GM21529 (cell line): Measurements from ENCODE around the gene B9D1.

Experiments
- ATAC-seq: cut with Tn5 transposase; IDR thresholded peaks from one replicate; pipeline ENCODE4 v1.9.1; 2021; ENCODE audit not compliant: unreplicated experiment

The B9D1 gene

DNA sequence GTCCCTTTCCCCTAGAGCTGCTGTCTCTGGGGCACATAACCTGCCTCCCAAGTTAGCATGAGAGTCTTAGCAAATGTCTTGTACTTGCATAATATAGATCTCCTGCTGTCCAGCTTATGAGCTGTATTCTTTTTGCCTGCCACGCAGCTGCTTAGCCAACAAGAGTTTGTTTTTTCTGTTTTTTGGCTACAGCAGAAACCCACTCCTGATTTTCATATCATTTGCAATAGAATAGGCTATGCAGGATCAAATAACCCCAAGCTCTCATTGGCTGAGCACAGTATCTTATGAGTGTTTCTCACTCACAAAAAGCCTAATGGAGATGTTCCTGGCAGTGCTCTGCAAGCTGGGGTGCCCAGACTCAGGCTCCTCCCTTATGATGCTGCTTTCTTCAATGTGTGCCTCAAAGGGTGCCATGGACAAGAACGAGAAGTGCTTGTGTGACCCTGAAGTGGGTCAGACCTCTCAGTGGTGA lies 23.1 kb downstream of the B9D1 start:
- ATAC-seq: no peak

DNA sequence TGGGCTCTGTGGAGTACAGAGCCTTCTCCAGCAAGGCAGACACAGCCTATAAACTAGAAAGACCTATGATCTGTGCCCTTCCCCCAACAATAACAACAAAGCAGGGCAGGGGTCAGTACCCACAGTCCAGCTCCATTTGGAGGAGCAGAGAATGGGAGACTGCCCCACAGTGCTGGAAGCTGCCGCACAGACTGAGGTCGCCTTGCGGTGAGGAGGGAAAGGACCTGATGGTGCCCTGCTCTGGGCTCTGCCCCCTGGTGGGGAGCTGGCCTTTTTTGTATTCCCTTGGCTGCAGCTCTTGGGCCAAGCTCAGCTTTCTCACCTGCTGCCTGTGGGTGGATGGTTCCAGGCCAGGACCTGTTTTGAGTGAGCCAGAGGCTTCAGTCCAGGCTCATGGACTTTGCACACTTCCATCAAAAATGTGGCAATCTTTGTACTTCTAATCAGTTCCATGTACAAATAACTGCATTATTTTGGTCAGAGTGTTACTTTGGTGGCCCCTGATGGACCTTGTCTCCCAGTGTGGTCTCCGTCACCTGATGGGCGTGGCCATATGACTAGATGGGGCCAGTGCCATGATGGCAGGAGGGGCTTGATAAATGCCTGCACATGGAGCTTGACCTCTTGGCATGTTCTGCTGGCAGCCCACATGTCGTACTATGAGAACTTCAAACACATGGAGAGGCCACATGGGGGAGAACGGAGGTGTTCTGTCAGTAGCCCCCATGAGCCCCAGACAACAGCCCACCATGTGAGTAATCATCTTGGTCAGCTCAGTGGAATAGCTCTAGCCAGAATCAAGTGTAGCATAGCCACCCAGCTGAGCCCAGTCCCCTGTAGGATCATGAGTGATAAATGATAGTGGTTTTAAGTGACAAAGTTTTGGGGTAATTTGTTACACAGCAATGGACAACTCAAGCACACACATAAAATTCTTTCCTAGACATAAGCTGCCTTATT lies 24.2 kb downstream of the B9D1 start:
- peak; percentile 77 for ATAC-seq

DNA sequence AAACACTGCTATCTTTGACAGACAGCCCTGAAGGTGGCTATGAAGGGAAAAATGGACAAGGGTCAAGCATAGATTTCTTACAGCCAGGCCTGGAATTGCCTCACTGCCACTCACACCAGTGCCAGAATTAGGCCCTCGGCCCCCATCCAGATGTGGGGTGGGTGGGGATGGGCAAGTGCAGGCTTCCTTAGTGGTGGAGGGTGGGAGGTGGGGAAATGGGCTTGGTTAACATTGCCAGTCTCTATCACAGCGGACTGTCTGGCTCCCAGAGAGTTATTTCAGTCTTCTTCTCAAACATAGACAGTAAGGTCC lies 24.9 kb downstream of the B9D1 start:
- no peak for ATAC-seq

DNA sequence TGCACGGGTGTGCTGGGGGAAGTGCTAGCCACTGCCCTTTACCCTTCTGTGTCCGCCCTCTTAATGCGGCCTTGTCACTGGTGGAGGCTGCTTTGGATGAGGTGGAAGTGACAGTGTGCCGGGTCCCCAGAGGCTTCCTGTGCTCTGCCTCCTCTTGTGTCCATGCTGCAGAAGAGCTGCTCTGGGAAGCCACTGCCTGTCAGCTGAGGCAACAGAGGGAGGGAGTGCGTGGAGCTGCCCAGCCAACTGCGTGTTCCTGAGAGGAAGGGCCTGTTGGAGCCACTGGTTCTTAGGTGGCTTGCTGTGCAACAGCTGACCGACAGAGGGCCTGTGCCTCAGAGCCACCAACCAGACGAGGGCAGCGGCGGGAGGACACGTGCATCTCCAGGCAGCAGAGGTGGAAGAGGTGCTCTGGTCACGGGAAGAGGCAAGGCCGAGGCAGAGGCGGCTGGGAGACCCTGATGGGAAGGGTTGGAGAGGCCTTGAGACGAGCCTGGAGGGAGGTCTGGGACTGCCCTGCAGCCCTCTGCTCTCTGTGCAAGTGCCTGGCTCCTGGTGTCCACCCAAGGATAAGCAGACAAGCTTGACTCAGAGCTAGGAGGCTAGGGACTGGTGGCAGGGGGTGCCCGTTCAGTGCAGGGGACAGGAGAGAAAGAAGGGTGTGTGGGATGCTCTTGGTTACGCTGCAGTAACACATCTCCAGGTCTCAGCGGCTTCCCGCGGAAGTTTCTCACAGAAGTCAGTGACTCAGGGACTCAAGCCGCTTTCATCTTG lies 25.4 kb downstream of the B9D1 start:
- ATAC-seq: no peak

DNA sequence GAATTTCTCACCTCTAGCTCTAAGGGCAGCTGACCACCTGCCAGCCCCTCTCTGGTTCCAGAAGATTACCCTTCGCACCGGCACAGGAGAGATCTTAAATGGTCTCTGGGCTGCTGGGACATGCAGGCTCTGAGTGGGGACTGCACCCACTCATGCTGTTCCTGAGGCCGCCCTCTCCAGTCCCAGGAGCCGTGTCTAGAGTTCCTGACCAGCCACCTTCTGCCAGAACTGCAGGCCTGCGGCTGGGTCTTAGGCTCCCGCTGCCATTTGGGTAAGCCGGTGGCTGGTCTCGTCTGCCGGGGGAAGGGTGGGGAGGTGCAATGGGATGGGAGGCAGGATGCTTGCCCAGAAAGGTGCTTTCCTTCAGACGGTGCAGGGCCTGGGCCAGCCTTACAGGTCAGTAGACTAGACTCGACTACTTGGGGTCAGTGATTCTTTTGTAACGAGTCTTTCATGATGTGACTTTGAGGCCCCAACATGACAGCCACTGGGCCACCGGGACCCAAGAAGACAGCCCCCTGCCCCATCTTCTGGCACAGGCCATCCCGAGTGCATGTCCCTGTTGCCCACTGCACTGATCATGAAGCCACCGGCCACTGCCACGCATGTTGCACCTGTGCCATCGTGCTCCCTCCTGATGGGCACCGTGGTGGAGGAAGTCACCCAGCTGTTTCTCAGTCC lies 26.4 kb downstream of the B9D1 start:
- no peak for ATAC-seq

DNA sequence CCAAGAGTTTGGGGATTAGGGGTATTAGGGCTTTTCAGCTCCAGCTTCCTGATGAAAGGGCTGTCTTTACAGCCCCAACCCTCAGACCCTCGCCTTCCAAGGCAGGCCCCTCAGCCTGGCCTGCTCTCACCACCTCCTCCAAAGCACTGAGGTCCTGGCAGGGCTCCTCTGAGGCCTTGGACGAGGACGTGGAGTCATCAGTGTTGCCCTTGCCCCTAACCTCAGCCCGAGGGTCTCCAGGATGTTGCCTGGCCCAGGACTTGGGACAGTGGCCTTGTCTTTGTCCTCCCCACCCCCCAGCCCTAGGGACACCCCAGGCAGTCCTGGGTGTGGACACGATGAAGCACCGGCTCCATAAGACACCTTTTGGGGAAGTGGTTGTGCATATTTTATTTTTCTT lies 28.2 kb downstream of the B9D1 start:
- no peak for ATAC-seq

DNA sequence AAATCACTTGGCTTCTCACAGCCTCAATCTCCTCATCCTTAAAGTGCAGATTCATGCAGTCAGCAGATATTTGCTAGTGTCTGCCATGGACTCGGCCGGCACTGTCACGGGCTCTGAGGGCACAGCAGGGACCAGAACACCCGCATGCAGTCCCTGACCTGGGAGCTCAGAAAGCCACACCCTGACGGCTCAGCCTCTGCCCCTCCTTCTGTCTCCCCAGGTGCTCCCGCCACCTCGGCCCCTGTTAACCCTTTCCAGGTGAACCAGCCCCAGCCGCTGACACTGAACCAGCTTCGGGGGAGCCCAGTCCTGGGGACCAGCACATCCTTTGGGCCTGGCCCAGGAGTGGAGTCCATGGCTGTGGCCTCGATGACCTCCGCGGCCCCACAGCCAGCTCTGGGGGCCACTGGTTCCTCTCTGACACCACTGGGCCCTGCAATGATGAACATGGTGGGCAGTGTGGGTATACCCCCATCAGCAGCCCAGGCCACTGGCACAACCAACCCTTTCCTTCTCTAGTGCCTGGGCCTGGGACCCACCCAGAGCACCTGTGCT lies 28.7 kb downstream of the B9D1 start:
- ATAC-seq: no peak

DNA sequence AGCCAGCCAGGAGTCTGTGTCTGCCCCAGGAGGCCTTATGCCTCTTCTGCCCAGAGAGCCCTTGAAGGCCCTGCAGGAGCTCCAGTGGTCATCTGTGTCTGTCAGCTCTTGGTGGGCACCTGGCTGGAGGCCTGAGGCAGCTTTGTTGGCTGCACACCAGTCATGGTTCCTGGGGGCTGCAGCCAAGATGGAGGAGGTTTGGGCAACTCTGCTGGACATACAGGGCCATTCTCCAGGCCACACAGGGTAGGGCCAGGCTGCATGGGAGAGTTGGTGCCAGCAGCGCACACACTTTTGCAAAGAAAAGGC lies 29.4 kb downstream of the B9D1 start:
- no peak for ATAC-seq

DNA sequence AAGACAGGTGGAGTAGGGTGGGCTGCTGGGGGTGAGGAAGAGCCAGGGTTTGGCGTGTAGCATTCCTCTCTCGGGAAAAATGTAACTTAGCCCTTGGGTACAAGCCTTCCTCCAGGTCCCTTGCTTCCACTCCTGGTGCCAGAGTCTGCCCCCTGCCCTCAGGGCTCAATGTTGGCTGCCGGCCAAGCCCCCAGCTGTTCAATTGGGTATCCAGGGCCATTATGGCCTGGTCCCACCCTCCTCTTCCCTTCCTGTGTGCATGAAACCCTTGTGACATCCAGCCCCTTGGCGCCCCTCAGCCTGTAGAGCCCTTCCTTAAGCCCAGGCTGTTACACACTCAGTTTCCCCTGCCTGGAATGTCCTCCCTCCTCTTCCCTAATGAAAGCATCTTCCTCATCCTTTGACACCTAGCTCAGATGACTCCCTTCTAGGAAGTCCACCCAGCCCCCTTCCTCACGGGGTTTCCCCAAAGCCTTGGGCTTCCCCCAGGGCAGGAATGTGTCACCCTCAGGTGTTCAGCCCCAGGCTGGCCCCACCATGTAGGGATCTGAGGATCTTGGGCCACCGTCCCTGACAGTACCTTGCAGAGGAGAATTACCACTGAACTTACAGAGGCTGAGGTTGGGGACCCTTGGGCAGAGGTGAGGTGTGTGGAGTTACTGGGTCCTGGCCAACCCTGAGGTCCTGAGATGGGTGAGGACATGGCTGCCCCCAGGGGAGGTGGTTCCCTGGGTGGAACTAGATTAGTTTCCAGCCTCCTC lies 30.0 kb downstream of the B9D1 start:
- no peak for ATAC-seq

DNA sequence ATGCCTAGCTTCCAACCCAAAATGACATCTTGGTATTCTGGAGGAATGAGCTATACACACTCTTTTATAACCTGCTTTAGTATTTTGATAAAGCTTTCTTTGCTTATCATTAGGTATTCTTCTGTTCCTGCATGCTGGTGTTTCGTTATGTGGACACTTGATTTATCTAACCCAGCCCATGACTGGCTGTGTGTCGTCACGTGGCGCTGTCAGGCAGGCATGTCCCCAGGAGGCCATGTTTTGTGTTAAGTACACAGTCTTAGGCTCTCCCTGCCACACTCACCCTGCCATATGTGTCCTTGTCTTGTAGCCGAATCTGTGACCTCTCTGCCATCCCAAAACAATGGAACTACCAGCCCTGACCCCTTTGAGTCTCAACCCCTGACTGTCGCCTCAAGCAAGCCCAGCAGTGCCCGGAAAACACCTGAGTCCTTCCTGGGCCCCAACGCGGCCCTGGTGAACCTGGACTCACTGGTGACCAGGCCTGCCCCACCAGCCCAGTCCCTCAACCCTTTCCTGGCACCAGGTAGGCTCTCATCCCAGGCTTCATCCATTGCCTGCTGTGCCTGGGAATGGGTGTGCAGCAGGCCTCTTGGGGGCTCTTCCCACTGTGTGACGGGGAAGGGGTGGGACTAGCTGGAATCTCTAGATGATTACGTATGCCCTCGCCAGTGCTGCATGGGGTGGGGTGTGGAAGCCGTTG lies 30.8 kb downstream of the B9D1 start:
- ATAC-seq: no peak

DNA sequence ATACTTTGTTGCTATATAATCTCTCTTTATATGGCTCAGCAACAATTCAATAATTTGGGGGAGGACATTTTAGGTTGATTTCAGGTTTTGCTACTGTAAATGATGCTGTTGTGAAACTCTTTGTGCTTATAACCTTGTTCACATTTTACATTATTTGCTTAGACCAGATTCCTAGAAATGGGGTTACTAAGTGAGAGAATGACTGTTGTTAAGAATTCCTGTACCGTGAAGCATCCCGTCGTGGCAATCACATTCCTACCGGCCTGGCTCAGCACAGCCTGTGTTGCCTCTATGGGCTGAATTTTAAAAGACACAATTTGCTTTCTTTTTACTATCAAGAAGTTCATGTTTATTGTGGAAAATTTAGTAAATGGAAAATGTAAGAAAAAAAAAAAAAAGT lies 31.4 kb downstream of the B9D1 start:
- ATAC-seq: no peak

DNA sequence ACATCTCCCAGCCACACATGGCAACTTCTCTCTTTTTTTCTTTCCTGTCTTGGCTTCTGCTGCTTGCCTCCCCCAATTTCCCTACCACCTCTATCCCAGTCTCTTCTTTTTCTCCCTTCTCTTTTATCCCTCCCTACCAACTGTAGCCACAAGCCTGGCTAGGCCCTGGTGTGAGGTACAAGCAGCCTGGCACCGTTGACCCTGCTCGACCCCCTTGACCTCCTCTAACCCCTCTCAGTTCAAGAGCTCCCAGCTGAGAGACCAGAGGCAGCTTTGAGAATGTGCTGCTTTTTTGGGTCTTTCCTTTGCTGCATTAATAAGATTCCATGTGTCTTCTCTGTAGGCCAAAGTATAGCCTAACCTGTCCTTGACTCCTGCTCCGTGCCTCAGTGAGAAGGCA lies 32.3 kb downstream of the B9D1 start:
- no peak for ATAC-seq

DNA sequence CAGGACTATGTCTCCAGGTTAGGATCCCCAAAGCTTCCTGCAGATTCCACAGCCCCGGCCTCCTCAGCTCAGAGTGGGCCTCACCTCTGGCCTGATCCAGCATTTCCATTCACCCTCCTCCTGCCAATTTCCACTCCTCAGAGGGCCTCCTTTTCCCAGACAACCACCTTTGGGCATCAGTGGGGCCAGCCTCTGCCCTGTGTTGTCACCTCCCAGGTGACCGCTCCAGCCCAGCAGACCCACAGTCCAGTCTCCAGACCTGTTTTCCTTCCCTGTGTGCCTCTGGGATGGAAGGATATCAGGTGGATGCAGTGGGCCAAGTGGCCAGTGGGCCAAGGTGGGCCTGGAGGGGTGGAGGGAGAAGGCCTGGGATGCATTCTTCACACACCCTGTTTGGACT lies 32.7 kb downstream of the B9D1 start:
- no peak for ATAC-seq

DNA sequence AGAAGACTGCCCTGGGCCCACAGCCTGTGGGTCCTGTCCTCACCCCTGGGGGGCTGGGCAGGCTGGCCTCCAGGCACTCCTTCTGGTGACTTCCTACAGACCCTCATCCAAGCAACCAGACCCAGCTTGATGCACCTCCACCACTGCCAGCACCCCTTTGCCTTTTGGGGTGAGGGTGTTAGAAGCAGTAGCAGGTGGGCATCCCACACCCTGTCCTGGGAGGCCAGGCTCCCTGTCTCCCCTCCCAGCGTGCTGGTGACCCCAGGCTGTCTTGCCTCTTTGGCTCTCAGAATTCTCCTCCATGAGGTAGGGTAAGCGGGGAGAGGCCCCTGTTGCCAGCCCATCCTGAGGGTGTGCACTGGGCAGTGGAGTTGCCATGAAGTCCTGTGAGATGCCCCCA lies 33.4 kb downstream of the B9D1 start:
- ATAC-seq: no peak

DNA sequence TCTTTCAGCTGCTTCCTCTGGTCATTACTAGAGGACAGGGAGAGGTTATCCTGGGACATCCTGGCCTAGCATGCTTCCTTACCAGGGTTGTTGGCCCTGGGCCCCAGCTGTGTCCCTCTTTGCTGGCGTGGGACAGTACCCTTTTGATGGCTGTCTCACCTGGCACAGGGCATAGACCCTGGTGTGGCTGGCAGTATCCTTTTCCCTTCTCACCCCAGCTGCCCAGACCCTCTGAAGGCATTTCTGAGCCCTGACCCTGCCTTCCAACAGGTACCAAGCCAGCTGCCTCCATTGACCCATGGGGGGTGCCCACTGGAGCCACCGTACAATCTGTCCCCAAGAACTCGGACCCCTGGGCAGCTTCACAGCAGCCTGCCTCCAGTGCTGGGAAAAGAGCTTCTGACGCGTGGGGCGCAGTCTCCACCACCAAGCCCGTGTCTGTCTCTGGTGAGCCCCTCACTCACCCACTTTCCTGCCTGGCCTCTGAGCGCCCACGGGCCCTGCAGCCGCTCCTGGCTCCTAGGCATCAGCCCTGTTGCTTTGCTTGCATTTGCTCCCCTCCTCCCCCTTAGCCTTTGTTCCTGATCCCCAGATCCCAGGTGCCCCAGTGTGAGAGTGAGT lies 34.0 kb downstream of the B9D1 start:
- no peak for ATAC-seq

DNA sequence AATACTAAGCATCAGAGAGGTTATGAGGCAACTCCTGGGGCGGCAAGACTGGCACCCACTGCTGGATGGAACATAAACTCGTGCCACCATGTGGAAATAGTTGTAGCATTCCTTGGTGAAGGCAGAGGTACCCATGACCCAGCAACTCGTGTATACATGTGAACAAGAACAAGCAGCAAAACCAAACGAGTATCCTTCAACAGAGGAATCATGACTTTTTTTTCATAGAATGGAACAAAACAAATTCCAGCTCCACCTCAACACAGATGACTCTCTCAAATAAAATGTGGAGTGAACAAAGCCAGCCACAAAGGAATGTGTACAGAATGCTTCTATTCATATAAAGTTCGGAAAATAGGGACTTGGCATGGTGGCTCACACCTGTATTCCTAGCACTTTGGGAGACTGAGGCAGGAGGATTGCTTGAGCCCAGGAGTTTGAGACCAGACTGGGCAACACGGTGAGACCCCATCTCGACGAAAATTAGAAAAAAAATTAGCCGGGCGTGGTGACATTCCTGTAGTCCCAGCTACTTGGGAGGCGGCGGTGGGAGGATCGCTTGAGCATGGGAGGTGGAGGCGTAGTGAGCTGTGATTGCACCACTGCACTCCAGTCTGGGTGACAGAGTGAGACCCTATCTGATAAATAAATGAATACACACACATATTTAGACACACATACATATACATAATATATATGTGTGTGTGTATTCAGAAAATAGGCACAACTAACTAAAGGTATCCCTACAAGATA lies 35.3 kb downstream of the B9D1 start:
- no peak for ATAC-seq

DNA sequence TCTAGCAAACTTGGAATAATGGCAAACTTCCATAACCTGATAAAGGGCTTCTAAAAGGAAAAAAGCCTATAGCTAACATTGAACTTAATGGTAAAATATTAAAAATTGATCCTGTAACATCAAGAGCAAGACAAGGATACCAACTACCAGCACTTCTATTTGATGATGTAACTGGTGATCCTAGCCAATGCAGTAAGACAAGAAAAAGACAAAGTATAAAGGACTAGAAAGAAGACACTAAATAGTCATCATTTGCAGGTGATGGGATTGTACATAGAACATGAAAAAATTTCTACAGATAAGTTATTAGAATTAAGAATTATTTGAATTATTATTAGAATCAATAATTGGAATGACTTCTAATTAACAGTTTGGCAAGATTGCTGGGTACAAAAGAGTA lies 37.0 kb downstream of the B9D1 start:
- no peak for ATAC-seq

DNA sequence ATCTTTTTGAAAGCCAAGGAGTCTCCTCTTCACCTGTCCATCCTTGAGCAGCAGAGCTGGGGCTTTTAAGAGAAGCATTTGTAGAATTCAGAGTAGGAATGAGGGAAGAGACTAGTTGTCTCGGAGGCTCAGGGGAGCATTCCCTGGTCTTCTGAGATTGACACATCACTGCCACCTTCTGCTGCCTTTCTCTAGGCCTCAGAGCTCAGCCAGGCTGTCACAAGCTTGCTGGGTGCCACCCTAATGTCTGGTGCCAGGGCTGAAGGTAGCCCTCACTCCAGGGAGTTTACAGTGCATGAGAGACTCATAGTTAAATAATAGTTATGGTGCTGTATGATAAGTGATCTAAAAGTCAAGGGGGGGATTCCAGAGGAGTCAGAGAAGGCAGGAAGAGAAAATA lies 39.7 kb downstream of the B9D1 start:
- ATAC-seq: no peak

DNA sequence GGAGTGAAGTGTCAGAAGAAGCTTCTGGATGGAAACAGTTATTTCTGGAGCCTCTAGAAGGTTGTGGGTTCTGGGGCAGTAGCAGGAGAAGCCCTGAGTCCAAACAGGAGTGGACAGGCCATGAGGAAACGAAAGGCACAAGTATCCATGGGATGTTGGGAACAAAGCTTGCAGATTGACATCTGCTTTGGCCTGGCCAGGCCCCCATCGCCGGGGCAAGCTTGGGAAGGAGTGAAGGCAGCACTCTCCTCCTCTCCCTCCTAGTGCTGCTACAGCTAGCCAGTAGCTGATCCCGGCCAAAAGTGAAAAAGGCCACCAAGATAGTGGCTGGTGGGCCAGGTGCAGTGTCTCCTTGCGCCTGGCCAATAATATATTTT lies 40.4 kb downstream of the B9D1 start:
- no peak for ATAC-seq
